Stimulated activated CD8-positive, alpha-beta memory T cell treated with anti-CD3 and anti-CD28 coated beads, Interleukin-15, amount 100 ng/mL, for 4 hours (primary cell): Measurements from ENCODE around the gene FOLR2.
A peak's percentile ranks its signal among the peaks of the same experiment; 100 is the strongest.
"Not testable (repeated sequence)": the region's sequence is repeated elsewhere in the genome, so short reads cannot be mapped to it uniquely, and the experiment has no call there.

Source experiments
- DNase-seq, 2 donors: peaks; one replicate each; pipeline ENCODE4 v3.0.0-alpha.2; 2020; ENCODE audit warnings: low read depth in 2 of 2

FOLR2 gene

GRCh38 chr11:72206794-72207193 lies 9.8 kb upstream of the FOLR2 start:
- DNase-seq = not testable (repeated sequence)

- no peak for DNase-seq
These were observed 8.3 kb upstream of the FOLR2 start for GRCh38 chr11:72208281-72208680.

GRCh38 chr11:72209101-72209500 lies 7.5 kb upstream of the FOLR2 start:
- DNase-seq = no peak

GRCh38 chr11:72217841-72218240 lies 1.2 kb downstream of the FOLR2 start:
- DNase-seq = no peak

- no peak for DNase-seq
These were observed 1.7 kb downstream of the FOLR2 start for GRCh38 chr11:72218251-72218745.

GRCh38 chr11:72220696-72221363 lies 4.2 kb downstream of the FOLR2 start:
- no peak for DNase-seq

GRCh38 chr11:72221386-72222075 lies 4.9 kb downstream of the FOLR2 start:
- DNase-seq = no peak

- DNase-seq = no peak
These were observed 5.7 kb downstream of the FOLR2 start for GRCh38 chr11:72222106-72222891.

GRCh38 chr11:72222907-72223614 lies 6.5 kb downstream of the FOLR2 start:
- DNase-seq = peak; percentile 84 to 85

GRCh38 chr11:72223615-72224563 lies 7.3 kb downstream of the FOLR2 start:
- DNase-seq = peak in 1 of 2 donors; percentile 34

GRCh38 chr11:72224564-72225410 lies 8.2 kb downstream of the FOLR2 start, which contains the start of gene INPPL1:
TSS of gene INPPL1 (plus strand) at chr11:72224767. CDS start at chr11:72224985, 218 bp downstream.
- no peak for DNase-seq

GRCh38 chr11:72225411-72225951 lies 8.9 kb downstream of the FOLR2 start:
- peak in 1 of 2 donors; percentile 7 for DNase-seq

- DNase-seq = no peak
These were observed 10.1 kb downstream of the FOLR2 start for GRCh38 chr11:72226701-72227100.

GRCh38 chr11:72227316-72228228 lies 11.0 kb downstream of the FOLR2 start:
- no peak for DNase-seq

- no peak for DNase-seq
These were observed 11.7 kb downstream of the FOLR2 start for GRCh38 chr11:72228229-72228843.

GRCh38 chr11:72228844-72229231 lies 12.2 kb downstream of the FOLR2 start:
- no peak for DNase-seq

- DNase-seq = no peak
These were observed 12.8 kb downstream of the FOLR2 start for GRCh38 chr11:72229336-72229924.
